ENCODE results near the gene RNF5. TPM values are rescaled to one million over a fixed set of nuclear protein-coding genes. Genes with fewer than 3 reads are reported as not detected.

The RNF5 gene
- total and polyA plus RNA-seq, 9 of the 15 experiments (the other 6 are each of a cell fraction or from before 2014, with no cell fraction given) = 62.2 to 245 (median 129) TPM

DNA sequence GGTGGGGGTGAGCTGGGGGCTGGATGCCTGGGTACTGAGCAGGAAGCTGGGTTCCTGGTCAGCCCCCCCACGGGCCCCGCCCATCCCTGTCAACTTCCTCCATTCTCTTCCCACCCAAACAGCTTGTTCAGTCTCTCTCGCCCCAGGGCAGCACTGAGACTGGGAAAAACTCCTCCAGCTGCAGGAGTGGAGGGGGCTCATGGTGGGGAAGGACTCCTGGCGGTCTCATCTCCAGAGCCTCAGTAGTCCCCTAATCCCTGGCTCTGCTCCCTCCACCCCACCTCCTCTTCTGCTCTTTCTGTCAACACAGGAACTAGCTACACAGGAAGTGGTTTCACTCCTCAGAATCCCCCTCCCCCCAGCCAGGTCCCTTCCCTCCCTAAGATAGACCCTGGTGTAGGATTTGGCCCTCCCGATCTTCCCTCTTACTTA lies 14.4 kb downstream of the RNF5 start, which contains the start of gene GPSM3 (continued):
- TF ChIP-seq E2F3 (CRISPR knock-in tag; IDR thresholded peaks at IDR 0.05) (0 out of 2 replicates have a peak, but pooled peaks have one; percentile 13), BRD4 (IDR thresholded peaks at IDR 0.05) (no peak), HDGF (IDR thresholded peaks at IDR 0.05) (no peak), ZNF121 (CRISPR knock-in tag; conservative IDR thresholded peaks at IDR 0.05) (no peak), FUS (optimal IDR thresholded peaks at IDR 0.05; ENCODE audit: low read depth, low read length) (no peak), RUNX1 (IDR thresholded peaks at IDR 0.05; ENCODE audit: low read depth) (no peak), IFI16 (CRISPR knock-in tag; IDR thresholded peaks at IDR 0.05) (no peak), MTF1 (CRISPR knock-in tag; IDR thresholded peaks at IDR 0.05; ENCODE audit: borderline replicate concordance) (no peak), BHLHE40 (IDR thresholded peaks at IDR 0.05; ENCODE audit: low read length) (no peak), KDM2B (CRISPR knock-in tag; IDR thresholded peaks at IDR 0.05) (no peak), COPS2 (conservative IDR thresholded peaks at IDR 0.05) (no peak), DMBX1 (CRISPR knock-in tag; IDR thresholded peaks at IDR 0.05; ENCODE audit: borderline replicate concordance) (peak; percentile 54; the same call in 1 of the 2 replicates), PHTF2 (CRISPR knock-in tag; IDR thresholded peaks at IDR 0.05) (no peak), RBFOX2 (IDR thresholded peaks at IDR 0.05; ENCODE audit: low read depth, low read length) (peak; percentile 14; the same call in 1 of the 2 replicates), SIRT6 (IDR thresholded peaks at IDR 0.05; ENCODE audit: low read depth, low read length) (no peak), MCM2 (IDR thresholded peaks at IDR 0.05; ENCODE audit: low read depth) (no peak), ZNF239 (CRISPR knock-in tag; IDR thresholded peaks at IDR 0.05) (no peak), MAZ (CRISPR knock-in tag; conservative IDR thresholded peaks at IDR 0.05 in 1 of 2, IDR thresholded peaks at IDR 0.05 in 1 of 2) (peak; percentile 75 to 90; a peak in 3 of 4 replicates), KAT7 (CRISPR knock-in tag; IDR thresholded peaks at IDR 0.05; ENCODE audit: borderline replicate concordance) (no peak), CBX8 (IDR thresholded peaks at IDR 0.05; ENCODE audit: borderline replicate concordance, extremely low read depth, low read depth, low read length, poor library complexity, severe bottlenecking) (no peak), ZNF507 (tag; conservative IDR thresholded peaks at IDR 0.05) (no peak), SIN3A (IDR thresholded peaks at IDR 0.05; ENCODE audit: borderline replicate concordance in 2 of 2, control insufficient read depth in 1 of 2, low read depth in 2 of 2, low read length in 2 of 2) (0 out of 4 replicates have a peak, but pooled peaks of 1 of the 2 experiments have one; percentile 1), ETV6 (IDR thresholded peaks at IDR 0.05; ENCODE audit: borderline replicate concordance in 1 of 2, low read depth in 2 of 2, low read length in 1 of 2) (peak in 1 of 2 experiments; percentile 68; a peak in 1 of 4 replicates), ETV6 (CRISPR knock-in tag; IDR thresholded peaks at IDR 0.05; ENCODE audit: borderline replicate concordance) (no peak)
- TF ChIP-seq, protein P1, sequence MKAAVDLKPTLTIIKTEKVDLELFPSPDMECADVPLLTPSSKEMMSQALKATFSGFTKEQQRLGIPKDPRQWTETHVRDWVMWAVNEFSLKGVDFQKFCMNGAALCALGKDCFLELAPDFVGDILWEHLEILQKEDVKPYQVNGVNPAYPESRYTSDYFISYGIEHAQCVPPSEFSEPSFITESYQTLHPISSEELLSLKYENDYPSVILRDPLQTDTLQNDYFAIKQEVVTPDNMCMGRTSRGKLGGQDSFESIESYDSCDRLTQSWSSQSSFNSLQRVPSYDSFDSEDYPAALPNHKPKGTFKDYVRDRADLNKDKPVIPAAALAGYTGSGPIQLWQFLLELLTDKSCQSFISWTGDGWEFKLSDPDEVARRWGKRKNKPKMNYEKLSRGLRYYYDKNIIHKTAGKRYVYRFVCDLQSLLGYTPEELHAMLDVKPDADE (conservative IDR thresholded peaks at IDR 0.05; ENCODE audit: control insufficient read depth, low read depth, low read length) = peak; percentile 57; the same call in 1 of the 2 replicates
- TF ChIP-seq, protein P2, sequence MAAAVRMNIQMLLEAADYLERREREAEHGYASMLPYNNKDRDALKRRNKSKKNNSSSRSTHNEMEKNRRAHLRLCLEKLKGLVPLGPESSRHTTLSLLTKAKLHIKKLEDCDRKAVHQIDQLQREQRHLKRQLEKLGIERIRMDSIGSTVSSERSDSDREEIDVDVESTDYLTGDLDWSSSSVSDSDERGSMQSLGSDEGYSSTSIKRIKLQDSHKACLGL (CRISPR knock-in tag; IDR thresholded peaks at IDR 0.05; ENCODE audit: borderline replicate concordance, poor library complexity, severe bottlenecking) = no peak
- TF ChIP-seq, protein P3, sequence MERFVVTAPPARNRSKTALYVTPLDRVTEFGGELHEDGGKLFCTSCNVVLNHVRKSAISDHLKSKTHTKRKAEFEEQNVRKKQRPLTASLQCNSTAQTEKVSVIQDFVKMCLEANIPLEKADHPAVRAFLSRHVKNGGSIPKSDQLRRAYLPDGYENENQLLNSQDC (CRISPR knock-in tag; IDR thresholded peaks at IDR 0.05) = no peak
- TF ChIP-seq, protein P4, sequence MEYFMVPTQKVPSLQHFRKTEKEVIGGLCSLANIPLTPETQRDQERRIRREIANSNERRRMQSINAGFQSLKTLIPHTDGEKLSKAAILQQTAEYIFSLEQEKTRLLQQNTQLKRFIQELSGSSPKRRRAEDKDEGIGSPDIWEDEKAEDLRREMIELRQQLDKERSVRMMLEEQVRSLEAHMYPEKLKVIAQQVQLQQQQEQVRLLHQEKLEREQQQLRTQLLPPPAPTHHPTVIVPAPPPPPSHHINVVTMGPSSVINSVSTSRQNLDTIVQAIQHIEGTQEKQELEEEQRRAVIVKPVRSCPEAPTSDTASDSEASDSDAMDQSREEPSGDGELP (CRISPR knock-in tag; IDR thresholded peaks at IDR 0.05; ENCODE audit: borderline replicate concordance) = peak; percentile 38; the same call in 1 of the 2 replicates

All from K562 (cell line).